DND-41 (cell line): Measurements from ENCODE around the gene MCF2L2.

Source experiments
- ATAC-seq: fragments of 200-7000 bp; cut with Tn5 transposase; 3 replicates; pipeline ENCODE4 v1.9.1; 2021; ENCODE audit warnings: low read depth; ENCODE audit not compliant: insufficient read depth
- DNase-seq: peaks from one replicate; pipeline ENCODE4 v3.0.0-alpha.2; 2020
- H2AFZ ChIP-seq: 2 replicates; pipeline ENCODE4 v1.6.0; 2012; ENCODE audit warnings: low read depth, low read length
- H3K27ac ChIP-seq: 2 replicates; pipeline ENCODE4 v1.5.1; 2012; ENCODE audit warnings: low read length, inconsistent platforms
- H3K27me3 ChIP-seq: fragments of 200-600 bp; sonication (generic); 2 replicates; pipeline ENCODE4 v1.6.0; 2012; ENCODE audit warnings: low read length, mild to moderate bottlenecking, inconsistent platforms; ENCODE audit not compliant: insufficient read depth, poor library complexity
- H3K36me3 ChIP-seq: 2 replicates; pipeline ENCODE4 v1.5.1; 2012; ENCODE audit warnings: low read length, inconsistent platforms; ENCODE audit not compliant: insufficient read depth
- H3K4me1 ChIP-seq: 2 replicates; pipeline ENCODE4 v1.5.1; 2012; ENCODE audit warnings: mild to moderate bottlenecking, low read length; ENCODE audit not compliant: insufficient read depth
- H3K4me2 ChIP-seq: 2 replicates; pipeline ENCODE4 v1.6.0; 2012; ENCODE audit warnings: mild to moderate bottlenecking, moderate library complexity, low read length, inconsistent platforms; ENCODE audit not compliant: insufficient read depth
- H3K4me3 ChIP-seq, 2 experiments: fragments of 200-600 bp in 1 of 2; shearing (Covaris generic) in 1 of 2; 2 replicates each; pipeline ENCODE4 v1.5.1; 2012 to 2016; ENCODE audit warnings: inconsistent platforms in 2 of 2, low read length in 2 of 2, mild to moderate bottlenecking in 2 of 2, low read depth in 1 of 2, moderate library complexity in 1 of 2
- H3K79me2 ChIP-seq: 2 replicates; pipeline ENCODE4 v1.6.0; 2012; ENCODE audit warnings: low read length, inconsistent platforms; ENCODE audit not compliant: insufficient read depth
- H3K9ac ChIP-seq: 2 replicates; pipeline ENCODE4 v1.6.0; 2012; ENCODE audit warnings: low read depth, mild to moderate bottlenecking, inconsistent platforms, low read length, moderate library complexity
- H3K9me3 ChIP-seq: 2 replicates; pipeline ENCODE4 v1.5.1; 2012; ENCODE audit warnings: low read length, moderate library complexity, mild to moderate bottlenecking, inconsistent platforms; ENCODE audit not compliant: insufficient read depth, severe bottlenecking
- H4K20me1 ChIP-seq: 2 replicates; pipeline ENCODE4 v1.6.0; 2012; ENCODE audit warnings: low read length; ENCODE audit not compliant: insufficient read depth
- CTCF ChIP-seq: IDR thresholded peaks from 2 replicates; pipeline ENCODE4 v1.5.1; 2012; ENCODE audit warnings: borderline replicate concordance, low read length, moderate library complexity, mild to moderate bottlenecking; ENCODE audit not compliant: poor library complexity, severe bottlenecking; ENCODE audit errors: extremely low read depth
- EZH2 ChIP-seq: IDR thresholded peaks from 3 replicates; pipeline ENCODE4 v1.6.1; 2012; ENCODE audit warnings: borderline replicate concordance, low read depth, mild to moderate bottlenecking, moderate library complexity, low read length, inconsistent platforms; ENCODE audit not compliant: severe bottlenecking

MCF2L2 gene

GRCh38 chr3:183203670-183204069 is 224.7 kb downstream of the MCF2L2 start:
- H3K36me3 ChIP-seq = no peaks in the 10 kb centered on the region
- no peak overlapping the region for H3K27ac ChIP-seq
- H3K4me2 ChIP-seq = no peak overlapping the region
- TF ChIP-seq CTCF (no peak), EZH2 (no peak)
- no peak overlapping the region for H2AFZ ChIP-seq
- DNase-seq = no peak
- H3K9me3 ChIP-seq = no peaks in the 10 kb centered on the region
- H3K9ac ChIP-seq = no peak overlapping the region
- no peaks in the 10 kb centered on the region for H4K20me1 ChIP-seq
- H3K4me3 ChIP-seq = no peak overlapping the region
- ATAC-seq = no peak
- H3K79me2 ChIP-seq = no peaks in the 10 kb centered on the region
- H3K4me1 ChIP-seq = peaks cover 12% of the 10 kb centered on the region
- H3K27me3 ChIP-seq = peaks cover 4% of the 10 kb centered on the region

GRCh38 chr3:183202004-183202722 is 226.3 kb downstream of the MCF2L2 start:
- peak; percentile 100 for ATAC-seq
- peak; percentile 65 for DNase-seq
- Histone ChIP-seq H3K79me2 (no peaks in the 10 kb centered on the region), H3K4me2 (peak overlapping the region; percentile 29), H4K20me1 (no peaks in the 10 kb centered on the region), H2AFZ (peak overlapping the region; percentile 57), H3K9ac (no peak overlapping the region), H3K4me1 (peaks cover 12% of the 10 kb centered on the region), H3K36me3 (no peaks in the 10 kb centered on the region), H3K27ac (peak overlapping the region; percentile 3), H3K27me3 (no peaks in the 10 kb centered on the region), H3K4me3 (no peak overlapping the region; a peak in 1 of 4 replicates), H3K9me3 (no peaks in the 10 kb centered on the region)
- TF ChIP-seq EZH2 = no peak

GRCh38 chr3:183198939-183199338 is 229.5 kb downstream of the MCF2L2 start:
- H3K27ac ChIP-seq = no peak overlapping the region
- no peak overlapping the region for H2AFZ ChIP-seq
- peaks cover 4% of the 10 kb centered on the region for H3K27me3 ChIP-seq
- H3K4me2 ChIP-seq = no peak overlapping the region
- ATAC-seq (no peak), DNase-seq (no peak)
- no peaks in the 10 kb centered on the region for H4K20me1 ChIP-seq
- no peaks in the 10 kb centered on the region for H3K36me3 ChIP-seq
- H3K9ac ChIP-seq = no peak overlapping the region
- H3K79me2 ChIP-seq = no peaks in the 10 kb centered on the region
- H3K9me3 ChIP-seq = no peaks in the 10 kb centered on the region
- TF ChIP-seq CTCF = no peak
- no peak for TF ChIP-seq EZH2
- H3K4me3 ChIP-seq = no peak overlapping the region
- H3K4me1 ChIP-seq = peaks cover 12% of the 10 kb centered on the region

- Histone ChIP-seq H3K27me3 (peaks cover 4% of the 10 kb centered on the region), H3K4me2 (no peak overlapping the region), H4K20me1 (no peaks in the 10 kb centered on the region), H3K27ac (no peak overlapping the region), H2AFZ (no peak overlapping the region), H3K4me1 (peaks cover 11% of the 10 kb centered on the region), H3K9ac (no peak overlapping the region), H3K79me2 (no peaks in the 10 kb centered on the region), H3K9me3 (no peaks in the 10 kb centered on the region), H3K4me3 (no peak overlapping the region), H3K36me3 (no peaks in the 10 kb centered on the region)
- DNase-seq (no peak), ATAC-seq (no peak)
- TF ChIP-seq CTCF = no peak
- no peak for TF ChIP-seq EZH2
Measured at GRCh38 chr3:183197734-183198133, 230.7 kb downstream of the MCF2L2 start.
